ENCODE results near the gene MYH6. TPM values are rescaled to one million over a fixed set of nuclear protein-coding genes. Genes with fewer than 3 reads are reported as not detected.

The MYH6 gene
- total RNA-seq, 1 experiment from 2014 or later: not detected

GRCh38 chr14:23377573-23378563 lies 30.2 kb downstream of the MYH6 start:
- DNase-seq (ENCODE audit: low read depth): no peak

DNA sequence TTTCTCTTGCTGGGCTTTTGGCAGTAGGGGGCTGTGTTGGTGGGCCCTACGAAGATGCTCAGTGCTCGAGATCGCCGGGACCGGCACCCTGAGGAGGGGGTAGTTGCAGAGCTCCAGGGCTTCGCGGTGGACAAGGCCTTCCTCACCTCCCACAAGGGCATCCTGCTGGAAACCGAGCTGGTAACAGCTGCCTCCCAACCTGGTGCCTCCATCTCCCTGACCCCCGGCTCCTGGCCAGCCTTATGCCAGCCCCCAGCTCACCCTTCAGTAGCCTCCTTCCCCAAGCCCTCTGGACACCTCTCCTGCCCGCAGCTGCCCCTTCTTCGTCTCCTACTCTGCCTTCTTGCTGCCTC lies 30.9 kb downstream of the MYH6 start:
- DNase-seq (ENCODE audit: low read depth): no peak

GRCh38 chr14:23376482-23377197 lies 31.4 kb downstream of the MYH6 start, which contains the start of gene CMTM5:
Gene CMTM5 (plus strand): TSS chr14:23377046. CDS start chr14:23377252, 206 bp downstream.
- no peak for DNase-seq (ENCODE audit: low read depth)

GRCh38 chr14:23375527-23376251 lies 32.4 kb downstream of the MYH6 start:
- DNase-seq (ENCODE audit: low read depth): no peak

DNA sequence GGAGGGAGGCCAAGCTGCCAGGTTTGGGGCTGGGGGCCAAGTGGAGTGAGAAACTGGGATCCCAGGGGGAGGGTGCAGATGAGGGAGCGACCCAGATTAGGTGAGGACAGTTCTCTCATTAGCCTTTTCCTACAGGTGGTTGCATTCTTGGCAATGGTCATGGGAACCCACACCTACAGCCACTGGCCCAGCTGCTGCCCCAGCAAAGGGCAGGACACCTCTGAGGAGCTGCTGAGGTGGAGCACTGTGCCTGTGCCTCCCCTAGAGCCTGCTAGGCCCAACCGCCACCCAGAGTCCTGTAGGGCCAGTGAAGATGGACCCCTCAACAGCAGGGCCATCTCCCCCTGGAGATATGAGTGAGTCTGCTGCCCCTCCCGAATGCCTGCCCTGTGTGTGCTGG lies 35.0 kb downstream of the MYH6 start:
- no peak for DNase-seq (ENCODE audit: low read depth)

- DNase-seq (ENCODE audit: low read depth): no peak
Observed at GRCh38 chr14:23372509-23372908, 35.6 kb downstream of the MYH6 start, which contains the start of gene IL25. Gene IL25 (plus strand): TSS chr14:23372809.

- DNase-seq (ENCODE audit: low read depth): no peak
Observed at GRCh38 chr14:23371865-23372264, 36.2 kb downstream of the MYH6 start.

- DNase-seq (ENCODE audit: low read depth): no peak
Observed at GRCh38 chr14:23370221-23370620, 37.9 kb downstream of the MYH6 start.

GRCh38 chr14:23366426-23366921 lies 41.6 kb downstream of the MYH6 start:
- no peak for DNase-seq (ENCODE audit: low read depth)

GRCh38 chr14:23365732-23366425 lies 42.2 kb downstream of the MYH6 start:
- no peak for DNase-seq (ENCODE audit: low read depth)

GRCh38 chr14:23365036-23365731 lies 42.9 kb downstream of the MYH6 start, which contains the start of gene EFS:
Gene EFS (minus strand): TSS chr14:23365172. CDS start chr14:23365025, 147 bp downstream.
- DNase-seq (ENCODE audit: low read depth): no peak

DNA sequence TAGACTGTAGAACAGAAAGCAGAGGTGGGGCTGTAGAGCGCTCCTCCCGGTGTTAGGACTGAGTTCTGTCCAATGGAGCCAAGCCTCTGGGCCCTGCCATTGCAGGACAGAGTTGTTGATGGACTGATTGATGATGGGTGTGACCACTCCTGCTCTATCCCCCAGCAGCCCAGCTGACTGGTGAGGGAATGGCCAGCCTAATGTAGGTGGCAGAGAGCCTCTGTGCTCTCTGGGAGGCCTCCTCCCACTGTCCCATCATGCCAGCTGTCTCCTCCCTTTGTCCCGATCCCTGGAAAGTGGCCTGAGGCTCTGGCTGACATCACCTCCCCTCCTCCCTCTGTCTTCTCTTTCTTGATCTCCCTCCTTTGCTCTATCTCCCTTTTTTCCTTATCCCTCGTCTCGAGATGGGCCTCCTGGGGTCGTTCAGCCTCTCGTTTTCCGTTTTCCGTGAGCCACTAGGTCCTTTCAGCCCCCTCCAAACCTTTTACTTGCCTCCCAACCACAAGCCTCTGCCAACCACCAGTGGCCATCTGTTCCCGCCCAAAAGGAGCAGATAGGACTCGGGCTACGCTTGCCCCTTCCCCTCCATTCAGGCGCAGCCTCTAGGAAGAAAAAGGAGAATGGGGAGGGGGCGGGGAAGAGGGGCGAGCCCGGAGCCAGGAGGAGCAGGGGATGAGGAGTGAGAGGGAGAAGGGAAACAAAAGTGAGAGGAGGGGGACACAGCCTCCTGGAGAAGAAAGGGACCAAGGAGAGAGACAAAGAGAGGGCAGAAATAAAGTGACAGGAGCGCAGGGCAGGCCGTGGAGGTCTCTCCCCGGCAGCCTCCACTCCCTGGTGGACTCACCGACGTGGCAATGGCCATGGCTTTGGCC lies 43.7 kb downstream of the MYH6 start:
- DNase-seq (ENCODE audit: low read depth): peak; percentile 20

DNA sequence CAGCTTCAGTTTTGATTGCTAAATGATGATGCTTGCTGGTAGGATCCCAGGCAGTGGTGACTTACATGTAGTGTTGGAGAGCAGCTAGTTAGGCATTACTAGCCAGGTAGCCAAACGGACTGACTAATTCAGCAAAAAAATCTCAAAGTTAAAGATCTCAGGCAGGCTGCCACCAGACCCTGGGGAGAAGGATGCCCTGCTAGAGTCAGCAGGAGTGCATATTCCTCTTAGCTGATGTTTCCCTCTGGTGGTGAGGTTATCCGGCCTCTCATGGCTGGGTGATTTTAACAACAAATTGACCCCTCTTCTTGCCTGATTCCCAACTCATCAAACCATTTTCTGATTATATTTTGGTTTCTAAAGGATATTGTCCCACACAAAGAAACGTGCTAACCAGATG lies 45.9 kb downstream of the MYH6 start:
- DNase-seq (ENCODE audit: low read depth): peak; percentile 8

GRCh38 chr14:23361763-23362162 lies 46.3 kb downstream of the MYH6 start:
- no peak for DNase-seq (ENCODE audit: low read depth)

GRCh38 chr14:23361320-23361719 lies 46.8 kb downstream of the MYH6 start:
- DNase-seq (ENCODE audit: low read depth): peak; percentile 30

- peak; percentile 16 for DNase-seq (ENCODE audit: low read depth)
Observed at GRCh38 chr14:23360496-23360895, 47.6 kb downstream of the MYH6 start.

GRCh38 chr14:23359722-23360447 lies 48.2 kb downstream of the MYH6 start:
- no peak for DNase-seq (ENCODE audit: low read depth)

DNA sequence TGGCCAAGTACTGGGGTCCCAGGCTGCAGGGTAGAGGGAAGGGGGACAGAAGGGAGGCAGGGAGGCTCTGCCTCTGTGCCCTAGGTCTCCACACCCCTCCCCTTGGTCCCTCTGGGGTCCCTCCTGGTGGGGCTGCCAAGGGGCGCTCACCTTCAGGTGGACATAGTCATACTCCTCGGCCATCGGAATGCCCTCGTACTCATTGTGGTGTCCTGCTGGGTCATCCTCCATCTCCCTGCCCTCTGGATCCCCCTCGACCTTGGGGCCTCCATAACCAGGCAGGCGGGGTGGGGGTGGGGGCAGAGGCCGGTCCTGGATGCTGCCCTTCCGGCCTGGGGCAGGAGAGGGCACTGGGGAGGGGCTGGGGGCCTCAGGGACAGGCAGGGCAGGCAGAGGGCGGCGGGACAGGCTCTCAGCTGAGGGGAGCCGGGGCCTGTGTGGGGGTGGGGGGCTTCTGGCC lies 48.9 kb downstream of the MYH6 start:
- no peak for DNase-seq (ENCODE audit: low read depth)
